ENCODE measurements around the gene MS4A15. TPM values are rescaled to one million over a fixed set of nuclear protein-coding genes. Genes with fewer than 3 reads are reported as not detected.
"Not testable (repeated sequence)": the region's sequence is repeated elsewhere in the genome, so short reads cannot be mapped to it uniquely, and the experiment has no call there.

MS4A15 gene
- total RNA-seq, 1 donor from 2014 or later = not detected

- peaks cover 2% of the 10 kb centered on the region for H3K4me1 Mint-ChIP-seq
- no peaks in the 10 kb centered on the region for H3K27me3 Mint-ChIP-seq
- no peaks in the 10 kb centered on the region for H3K9me3 Mint-ChIP-seq
- intact Hi-C loops (cut with micrococcal nuclease) = no loop called here
- H3K36me3 Mint-ChIP-seq (ENCODE audit: low read depth) = no peaks in the 10 kb centered on the region
- H3K4me3 Mint-ChIP-seq = no peak overlapping the region
- DNase-seq = no peak
- no peak overlapping the region for H3K27ac Mint-ChIP-seq
Observed at GRCh38 chr11:60810569-60810968, 53.9 kb downstream of the MS4A15 start.

- no peaks in the 10 kb centered on the region for H3K9me3 Mint-ChIP-seq
- H3K36me3 Mint-ChIP-seq (ENCODE audit: low read depth) = no peaks in the 10 kb centered on the region
- no peaks in the 10 kb centered on the region for H3K4me1 Mint-ChIP-seq
- intact Hi-C loops (cut with micrococcal nuclease) = no loop called here
- no peak overlapping the region for H3K4me3 Mint-ChIP-seq
- H3K27me3 Mint-ChIP-seq = no peaks in the 10 kb centered on the region
- DNase-seq = no peak
- H3K27ac Mint-ChIP-seq = no peak overlapping the region
Observed at GRCh38 chr11:60813324-60813723, 56.7 kb downstream of the MS4A15 start.

- DNase-seq = no peak
- no peak overlapping the region for H3K27ac Mint-ChIP-seq
- no peaks in the 10 kb centered on the region for H3K27me3 Mint-ChIP-seq
- H3K4me3 Mint-ChIP-seq = no peak overlapping the region
- intact Hi-C loops (cut with micrococcal nuclease) = no loop called here
- H3K9me3 Mint-ChIP-seq = no peaks in the 10 kb centered on the region
- H3K4me1 Mint-ChIP-seq = no peaks in the 10 kb centered on the region
- no peaks in the 10 kb centered on the region for H3K36me3 Mint-ChIP-seq (ENCODE audit: low read depth)
Observed at GRCh38 chr11:60814112-60814511, 57.4 kb downstream of the MS4A15 start.

- H3K9me3 Mint-ChIP-seq = no peaks in the 10 kb centered on the region
- H3K27me3 Mint-ChIP-seq = peaks cover 2% of the 10 kb centered on the region
- H3K36me3 Mint-ChIP-seq (ENCODE audit: low read depth) = no peaks in the 10 kb centered on the region
- H3K4me3 Mint-ChIP-seq = no peak overlapping the region
- H3K4me1 Mint-ChIP-seq = no peaks in the 10 kb centered on the region
- intact Hi-C loops (cut with micrococcal nuclease) = no loop called here
- DNase-seq = no peak
- H3K27ac Mint-ChIP-seq = no peak overlapping the region
Observed at GRCh38 chr11:60816590-60817157, 60.0 kb downstream of the MS4A15 start.

DNA sequence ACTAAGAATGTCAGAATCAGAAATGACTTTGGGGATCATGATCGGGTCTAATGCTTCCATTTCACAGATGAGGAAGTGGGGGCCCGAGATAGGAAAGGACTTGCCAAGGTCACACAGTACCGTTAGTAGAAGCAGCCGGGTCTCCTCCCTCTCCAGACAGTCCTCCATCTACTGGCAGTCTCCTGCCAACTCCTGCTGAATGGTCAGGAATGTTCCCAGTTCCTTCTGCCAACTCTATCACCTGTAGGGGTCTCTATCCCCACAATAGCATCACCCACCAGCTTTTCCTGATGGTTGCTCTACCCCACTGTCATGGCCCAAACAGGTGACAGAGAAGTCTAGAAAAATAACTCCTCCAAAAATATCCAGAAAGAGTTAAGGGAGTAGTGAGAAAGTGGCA lies 61.4 kb downstream of the MS4A15 start:
- no peak for DNase-seq
- no peaks in the 10 kb centered on the region for H3K9me3 Mint-ChIP-seq
- H3K36me3 Mint-ChIP-seq (ENCODE audit: low read depth) = no peaks in the 10 kb centered on the region
- peaks cover 4% of the 10 kb centered on the region for H3K27me3 Mint-ChIP-seq
- no peak overlapping the region for H3K27ac Mint-ChIP-seq
- H3K4me1 Mint-ChIP-seq = no peaks in the 10 kb centered on the region
- intact Hi-C loops (cut with micrococcal nuclease) = no loop called here
- H3K4me3 Mint-ChIP-seq = no peak overlapping the region

- H3K36me3 Mint-ChIP-seq (ENCODE audit: low read depth) = no peaks in the 10 kb centered on the region
- no peak overlapping the region for H3K4me3 Mint-ChIP-seq
- no peaks in the 10 kb centered on the region for H3K4me1 Mint-ChIP-seq
- H3K9me3 Mint-ChIP-seq = no peaks in the 10 kb centered on the region
- H3K27me3 Mint-ChIP-seq = peaks cover 7% of the 10 kb centered on the region
- intact Hi-C loops (cut with micrococcal nuclease) = no loop called here
- DNase-seq = no peak
- no peak overlapping the region for H3K27ac Mint-ChIP-seq
Observed at GRCh38 chr11:60821827-60822599, 65.3 kb downstream of the MS4A15 start.

DNA sequence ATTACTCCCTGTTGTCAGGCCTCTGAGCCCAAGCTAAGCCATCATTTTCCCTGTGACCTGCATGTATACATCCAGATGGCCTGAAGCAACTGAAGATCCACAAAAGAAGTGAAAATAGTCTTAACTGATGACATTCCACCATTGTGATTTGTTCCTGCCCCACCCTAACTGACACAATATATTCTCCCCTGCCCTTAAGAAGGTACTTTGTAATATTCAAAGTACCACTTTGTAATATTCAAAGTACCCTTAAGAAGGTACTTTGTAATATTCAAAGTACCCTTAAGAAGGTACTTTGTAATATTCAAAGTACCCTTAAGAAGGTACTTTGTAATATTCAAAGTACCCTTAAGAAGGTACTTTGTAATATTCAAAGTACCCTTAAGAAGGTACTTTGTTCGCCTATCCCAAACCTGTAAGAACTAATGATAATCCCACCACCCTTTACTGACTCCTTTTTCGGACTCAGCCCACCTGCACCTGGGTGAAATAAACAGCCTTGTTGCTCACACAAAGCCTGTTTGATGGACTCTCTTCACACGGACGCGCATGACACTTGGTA lies 67.2 kb downstream of the MS4A15 start:
- H3K9me3 Mint-ChIP-seq; intact Hi-C loops (cut with micrococcal nuclease); H3K4me3 Mint-ChIP-seq; H3K27me3 Mint-ChIP-seq; H3K27ac Mint-ChIP-seq; H3K4me1 Mint-ChIP-seq; H3K36me3 Mint-ChIP-seq (ENCODE audit: low read depth); DNase-seq: not testable (repeated sequence)

DNA sequence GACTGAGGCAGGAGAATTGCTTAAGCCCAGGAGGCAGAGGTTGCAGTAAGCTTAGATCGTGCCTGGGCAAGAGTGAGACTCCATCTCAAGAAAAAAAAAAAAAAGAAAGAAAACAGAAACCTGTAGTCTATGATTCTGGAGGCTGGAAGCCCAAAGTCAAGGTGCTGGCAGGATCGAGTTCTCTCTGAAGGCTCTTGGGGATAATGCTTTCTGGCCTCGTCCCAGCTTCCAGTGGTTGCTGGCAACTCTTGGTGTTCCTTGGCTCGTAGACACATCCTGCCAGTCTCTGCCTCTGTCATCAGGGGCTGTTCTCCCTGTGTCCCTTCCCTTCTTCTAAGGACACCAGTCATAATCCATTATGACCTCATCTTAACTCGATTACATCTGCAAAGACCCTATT lies 68.5 kb downstream of the MS4A15 start:
- H3K4me1 Mint-ChIP-seq = no peaks in the 10 kb centered on the region
- DNase-seq = no peak
- no peak overlapping the region for H3K4me3 Mint-ChIP-seq
- H3K36me3 Mint-ChIP-seq (ENCODE audit: low read depth) = no peaks in the 10 kb centered on the region
- peaks cover 7% of the 10 kb centered on the region for H3K27me3 Mint-ChIP-seq
- H3K27ac Mint-ChIP-seq = no peak overlapping the region
- intact Hi-C loops (cut with micrococcal nuclease) = no loop called here
- no peaks in the 10 kb centered on the region for H3K9me3 Mint-ChIP-seq

GRCh38 chr11:60825790-60826189 lies 69.1 kb downstream of the MS4A15 start:
- no peaks in the 10 kb centered on the region for H3K36me3 Mint-ChIP-seq (ENCODE audit: low read depth)
- H3K4me1 Mint-ChIP-seq = no peaks in the 10 kb centered on the region
- no peak for DNase-seq
- no peak overlapping the region for H3K4me3 Mint-ChIP-seq
- no peak overlapping the region for H3K27ac Mint-ChIP-seq
- intact Hi-C loops (cut with micrococcal nuclease) = no loop called here
- H3K27me3 Mint-ChIP-seq = peaks cover 7% of the 10 kb centered on the region
- H3K9me3 Mint-ChIP-seq = no peaks in the 10 kb centered on the region

Other genes with a start within 250 kb of the MS4A15 start
- gene MS4A13, start 241.5 kb upstream of the MS4A15 start, total RNA-seq = not detected in 2 replicates
- not detected in 2 replicates for gene MS4A8, start 57.3 kb upstream of the MS4A15 start, total RNA-seq
- gene MS4A18, start 32.1 kb upstream of the MS4A15 start, total RNA-seq = not detected in 2 replicates
- gene MS4A10, start 28.5 kb downstream of the MS4A15 start, total RNA-seq = not detected in 2 replicates
- gene CCDC86, start 85.2 kb downstream of the MS4A15 start, total RNA-seq = 90.0 and 91.3 TPM in 2 replicates
- 0.14 and 0.19 TPM in 2 replicates for gene PTGDR2, start 99.1 kb downstream of the MS4A15 start, total RNA-seq
- gene ZP1, start 110.7 kb downstream of the MS4A15 start, total RNA-seq = not detected in 2 replicates
- gene PRPF19, start 149.7 kb downstream of the MS4A15 start, total RNA-seq = 219 TPM in 2 replicates
- 144 and 147 TPM in 2 replicates for gene TMEM109, start 157.3 kb downstream of the MS4A15 start, total RNA-seq
- gene TMEM132A, start 167.6 kb downstream of the MS4A15 start, total RNA-seq = 2.3 and 3.5 TPM in 2 replicates
- 3.0 and 4.0 TPM in 2 replicates for gene SLC15A3, start 195.3 kb downstream of the MS4A15 start, total RNA-seq
- gene CD6, start 214.8 kb downstream of the MS4A15 start, total RNA-seq = 416 and 421 TPM in 2 replicates

Data from activated CD4-positive, alpha-beta T cell treated with anti-CD3 and anti-CD28 coated beads, Interleukin-2, amount 10 ng/mL, durations not matched to agents 24 days and 14 days (primary cell).